Kidney glomerular epithelial cell (primary cell): ENCODE measurements around the gene PHF2.
A peak's percentile ranks its signal among the peaks of the same experiment; 100 is the strongest.

Experiments
- DNase-seq: peaks from one replicate; lab custom pipeline; 2025; lab: John Stamatoyannopoulos, UW

PHF2 gene

GRCh38 chr9:93587284-93587650 lies 10.9 kb downstream of the PHF2 start:
- DNase-seq, result no peak

DNA sequence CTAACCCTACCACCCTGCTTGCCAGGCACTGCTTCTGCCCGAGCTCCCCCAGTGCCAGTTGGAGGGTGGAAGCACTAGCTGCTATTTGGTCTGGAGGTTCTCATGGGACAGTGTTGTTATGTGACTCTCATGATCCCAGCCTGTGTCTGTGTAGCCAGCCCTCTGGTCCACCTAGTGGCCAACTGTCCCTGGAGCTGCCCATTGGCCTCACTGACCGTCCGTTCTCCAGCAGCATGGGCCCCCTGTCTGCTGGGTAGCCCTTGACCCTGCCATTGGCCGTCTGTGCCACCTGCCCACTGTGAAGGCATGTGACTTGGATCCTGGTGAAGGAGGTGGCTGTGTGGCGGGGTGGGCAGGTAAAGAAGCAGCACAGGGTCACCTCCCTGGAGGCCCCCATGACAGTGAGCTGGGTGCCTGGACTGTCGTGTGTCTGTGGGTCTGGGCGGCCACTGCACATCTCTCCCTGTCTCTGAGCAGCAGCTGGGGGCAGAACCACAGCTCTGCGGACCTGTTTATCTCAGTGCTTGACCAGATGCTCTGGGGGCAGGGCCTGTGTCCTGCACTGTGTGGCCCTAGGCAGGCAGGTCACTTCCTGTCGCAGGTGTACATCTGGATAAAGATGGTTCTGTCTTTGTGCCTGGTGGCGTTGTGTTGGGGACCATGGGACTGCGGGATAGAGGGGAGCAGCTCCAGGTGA lies 11.4 kb downstream of the PHF2 start:
- DNase-seq, result no peak

GRCh38 chr9:93588641-93589609 lies 12.5 kb downstream of the PHF2 start:
- no peak for DNase-seq

DNA sequence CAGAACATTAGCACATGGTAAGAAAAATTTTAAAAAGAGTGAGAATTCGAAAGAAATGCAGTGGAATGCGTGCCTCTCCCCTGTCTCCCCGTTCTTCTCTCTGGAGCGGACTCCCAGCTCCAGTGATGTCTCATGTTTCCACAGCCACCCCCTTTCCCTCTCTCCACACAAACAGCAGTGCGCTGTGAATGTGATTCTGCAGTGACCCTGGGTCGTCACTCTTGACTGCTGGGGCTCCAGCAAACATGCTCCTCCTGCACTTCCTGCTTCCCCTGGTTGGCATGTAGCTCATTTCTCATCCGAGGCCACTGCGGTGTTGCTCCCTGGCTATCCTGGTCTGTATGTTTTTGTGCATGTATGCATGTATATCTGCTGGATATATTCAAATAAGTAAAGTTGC lies 13.3 kb downstream of the PHF2 start:
- DNase-seq, result peak; percentile 34

GRCh38 chr9:93590609-93591234 lies 14.3 kb downstream of the PHF2 start:
- DNase-seq, result no peak

DNA sequence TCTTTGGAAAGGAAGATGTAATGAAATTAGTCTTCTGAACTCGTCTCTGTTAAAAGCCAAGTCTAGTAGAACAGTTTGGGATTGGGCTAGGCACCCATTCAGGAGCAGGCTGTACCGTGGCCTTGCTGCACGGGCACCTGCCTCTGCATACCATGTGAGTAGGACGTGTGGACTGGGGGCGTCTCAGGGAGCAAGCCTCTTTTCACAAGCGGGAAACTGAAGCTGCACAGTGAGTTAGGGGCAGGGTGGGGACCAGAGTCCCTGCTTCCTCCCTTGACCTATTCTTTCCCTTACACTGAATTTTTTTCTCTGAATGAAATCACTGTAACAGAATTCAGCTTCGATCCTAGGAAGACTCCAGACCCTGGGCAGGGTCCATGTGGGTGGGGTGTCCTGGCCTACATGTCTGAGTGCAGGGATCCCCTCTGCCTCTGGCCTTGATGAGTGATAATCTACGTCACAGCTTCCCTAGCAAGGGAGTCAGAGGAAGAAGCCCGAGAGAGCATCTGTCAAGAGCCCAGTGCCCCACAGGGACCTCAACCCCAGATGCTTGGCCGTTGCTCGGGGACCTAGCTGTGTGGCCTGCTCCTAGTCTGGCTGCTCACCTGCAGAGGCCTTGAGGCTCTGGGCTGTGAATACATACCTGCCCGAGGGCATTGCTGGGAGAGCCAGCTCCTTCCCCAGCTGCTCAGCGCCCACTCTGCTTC lies 15.1 kb downstream of the PHF2 start:
- DNase-seq, result no peak

DNA sequence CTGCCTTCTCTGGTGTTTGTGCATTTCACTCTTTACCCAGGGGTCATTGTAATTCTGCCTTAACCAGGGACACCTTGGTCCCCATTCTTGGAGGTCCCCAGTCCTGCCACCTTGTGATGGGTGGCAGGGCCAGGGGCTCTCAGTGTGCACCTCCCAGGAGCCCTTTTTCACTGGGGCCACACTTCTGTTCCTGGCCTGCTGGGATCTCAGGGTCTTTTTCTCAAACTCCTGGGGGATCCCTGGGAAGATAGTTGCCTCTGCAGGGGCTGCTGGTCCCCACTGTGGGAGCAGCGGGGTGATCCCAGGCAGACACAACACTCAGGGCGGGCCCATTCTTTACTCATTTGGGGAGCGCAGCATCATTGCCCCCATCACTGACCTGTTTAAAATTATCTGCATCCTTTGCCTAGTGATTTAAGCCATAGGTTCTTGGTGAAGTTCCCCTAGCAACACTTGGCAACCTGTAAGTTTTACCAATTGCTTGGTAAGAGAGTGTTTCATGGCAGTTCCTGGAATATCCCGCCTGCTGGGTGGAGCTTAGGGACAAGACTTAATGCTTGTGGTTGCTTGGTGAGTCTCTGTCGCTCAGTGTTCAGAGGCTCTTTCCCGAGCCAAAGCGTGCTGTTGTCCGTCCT lies 15.7 kb downstream of the PHF2 start:
- no peak for DNase-seq

DNA sequence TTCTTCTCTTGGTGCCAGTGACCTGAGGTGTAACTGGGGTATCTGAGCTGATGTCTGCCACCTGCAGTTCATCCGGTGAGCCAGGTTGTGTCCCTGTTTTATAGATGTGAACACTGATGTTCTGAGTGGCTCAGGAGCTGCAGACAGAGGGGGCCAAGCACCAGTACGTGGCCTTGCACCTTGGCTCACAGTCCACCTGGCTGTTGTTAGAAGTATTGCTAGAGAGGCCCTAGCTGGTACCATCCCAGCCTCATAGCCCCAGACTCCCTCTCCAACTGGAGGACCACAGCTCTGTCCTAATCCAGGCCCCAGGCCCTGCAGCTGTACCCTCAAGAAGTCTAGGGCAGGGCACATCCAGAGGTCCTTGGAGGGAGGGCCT lies 16.2 kb downstream of the PHF2 start:
- DNase-seq, result no peak

DNA sequence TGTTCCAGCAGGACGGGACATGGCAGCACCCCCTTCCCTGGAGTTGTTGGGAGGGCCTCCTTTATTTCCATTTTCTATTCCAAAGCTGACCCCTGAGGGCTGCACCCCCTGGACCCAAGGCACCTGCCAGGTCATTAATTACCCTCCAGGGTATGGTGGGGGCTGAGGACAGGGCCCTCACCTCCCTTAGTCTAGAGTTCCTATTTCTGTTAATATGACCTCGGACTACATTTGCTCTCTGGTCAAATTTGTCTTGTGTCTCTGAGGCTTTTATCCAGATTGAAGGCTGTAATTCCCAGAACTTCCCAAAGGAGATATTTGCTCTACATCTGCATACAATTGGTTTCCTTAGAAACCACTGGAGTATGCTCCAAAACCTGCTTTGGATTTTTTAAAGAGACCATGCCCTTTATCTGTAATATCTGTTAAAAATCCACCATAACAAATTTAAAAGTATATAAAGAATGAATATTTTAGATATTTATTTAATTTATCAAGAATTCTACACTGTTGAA lies 16.8 kb downstream of the PHF2 start:
- DNase-seq, result no peak

DNA sequence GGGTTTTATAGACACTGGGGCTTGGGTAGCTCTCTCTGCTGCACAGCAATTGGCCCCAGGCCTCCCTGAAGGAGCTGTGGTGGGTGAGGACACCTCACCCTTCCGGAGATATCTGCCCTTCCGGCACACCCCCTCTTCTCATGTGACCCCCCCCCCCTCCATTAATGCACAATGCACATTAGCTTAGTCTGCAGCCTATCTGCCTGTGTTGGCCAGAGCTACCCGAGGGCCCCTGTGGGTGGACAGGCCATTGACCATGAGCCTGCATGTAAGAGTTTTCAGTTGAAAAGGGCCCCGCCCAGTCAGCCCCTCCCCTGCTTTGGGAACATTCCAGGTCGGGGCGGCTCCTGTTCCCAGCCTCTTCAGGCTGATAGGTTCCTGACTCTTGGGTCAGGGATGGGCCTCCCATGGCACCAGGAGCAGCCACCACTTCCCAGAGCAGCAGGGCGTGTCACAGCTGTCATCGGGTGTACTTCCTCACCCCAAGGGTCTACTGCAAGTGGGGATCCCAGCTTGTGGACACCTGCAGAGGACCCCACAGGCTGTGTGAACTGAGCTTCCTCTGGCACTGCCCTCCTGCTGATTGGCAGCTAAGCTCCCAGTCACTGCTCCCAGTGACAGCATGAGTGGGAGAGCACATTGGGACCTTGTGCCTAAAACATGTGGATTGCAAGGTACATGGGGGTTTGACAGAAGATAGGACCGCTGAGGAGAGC lies 17.8 kb downstream of the PHF2 start:
- DNase-seq, result no peak

DNA sequence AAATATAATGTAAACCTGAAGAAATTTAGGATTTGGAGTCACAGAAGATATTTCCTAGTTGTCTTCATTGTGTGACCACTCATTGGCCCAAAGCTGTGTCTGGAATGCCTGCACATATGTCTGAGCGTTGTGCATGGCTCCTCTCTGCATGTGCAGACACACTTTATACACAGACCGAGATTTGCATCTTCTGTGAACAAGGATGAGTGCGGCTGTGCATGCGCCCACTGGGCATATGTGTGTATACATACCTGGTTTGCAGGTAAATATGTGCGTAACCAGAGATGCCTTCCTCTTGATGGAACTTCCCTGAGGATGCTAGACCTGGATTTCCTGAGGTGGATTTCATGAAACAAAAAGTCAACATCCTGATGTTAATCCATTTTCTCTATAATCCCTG lies 19.1 kb downstream of the PHF2 start:
- no peak for DNase-seq

GRCh38 chr9:93595861-93596365 lies 19.5 kb downstream of the PHF2 start:
- no peak for DNase-seq

GRCh38 chr9:93596399-93596798 lies 20.0 kb downstream of the PHF2 start:
- DNase-seq, result no peak

- no peak for DNase-seq
These were observed 20.8 kb downstream of the PHF2 start for GRCh38 chr9:93597142-93597706.

- no peak for DNase-seq
These were observed 21.7 kb downstream of the PHF2 start for GRCh38 chr9:93597871-93598646.

GRCh38 chr9:93598647-93599241 lies 22.4 kb downstream of the PHF2 start:
- DNase-seq, result no peak

DNA sequence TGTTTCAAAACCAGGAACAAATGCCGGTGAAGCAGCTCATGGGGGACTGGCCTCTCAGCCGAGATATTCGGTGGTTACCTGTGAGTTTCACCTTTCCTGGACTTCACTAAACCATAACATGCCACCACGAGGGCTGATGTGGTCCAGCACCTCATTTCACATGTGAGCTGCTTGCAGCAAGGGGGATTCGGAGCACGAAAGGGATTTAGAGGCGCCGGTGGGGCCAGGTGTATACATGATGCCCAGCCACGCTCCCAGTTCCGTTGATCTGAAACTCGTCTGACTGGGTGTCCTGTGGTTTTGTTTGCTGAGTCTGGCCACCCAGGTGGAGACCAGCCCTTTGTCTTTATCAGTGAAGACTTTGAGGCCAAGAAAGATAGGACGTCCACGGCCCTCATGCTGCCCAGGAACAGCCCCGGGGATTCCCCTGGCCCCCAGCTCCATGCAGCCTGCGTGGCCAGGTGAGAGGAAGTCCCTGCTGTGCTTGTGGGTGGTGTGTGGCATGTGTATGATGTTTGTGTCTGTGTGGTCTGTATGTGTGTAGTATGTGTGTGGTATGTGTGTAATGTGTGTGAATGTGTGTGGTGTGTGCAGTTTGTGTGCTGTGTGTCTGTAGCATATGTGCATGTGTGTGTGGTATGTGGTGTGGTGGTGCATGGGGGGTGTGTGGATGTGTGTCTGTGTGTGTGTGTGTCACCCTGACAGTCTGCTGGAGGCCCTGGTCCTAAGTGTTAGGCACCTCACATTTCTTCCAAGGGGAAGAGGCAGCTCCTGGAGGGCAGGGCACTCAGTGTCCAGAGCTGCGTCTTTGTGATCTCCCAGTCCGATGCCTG lies 23.4 kb downstream of the PHF2 start:
- no peak for DNase-seq

GRCh38 chr9:93600504-93600903 lies 24.1 kb downstream of the PHF2 start:
- no peak for DNase-seq
